Frontal cortex (tissue), 4 donors: ENCODE data around the gene RAD18. TPM values are rescaled to one million over a fixed set of nuclear protein-coding genes. Genes with fewer than 3 reads are reported as not detected.

Experiments
- DNase-seq, 2 donors: peaks; one replicate each; pipeline ENCODE4 v3.0.0; 2012; ENCODE audit warnings: low spot score in 2 of 2
- FAIRE-seq: peaks from 2 replicates; lab custom pipeline; 2012; peaks lifted over from hg19 to GRCh38; lab: Jason Lieb, UNC
- total RNA-seq: library from RNA; depleted of rRNA; stranded (reverse); fragments of >200 nt; gene quantifications from one replicate; pipeline ENCODE4 v1.2.3, GENCODE V29; 2014
- donor health status: control.
- donor health status: control.
- donor health status: control.

Gene RAD18
- total RNA-seq = 11.8 TPM

GRCh38 chr3:8963137-8963853 lies at the start of gene RAD18:
Gene RAD18, minus strand, starts transcription at chr3:8963472. Its CDS starts 87 bp downstream, at chr3:8963385.
- FAIRE-seq = no peak
- peak; percentile 68 to 81 for DNase-seq

GRCh38 chr3:9012521-9012920 lies 49.2 kb upstream of the RAD18 start:
- DNase-seq = no peak
- no peak for FAIRE-seq

DNA sequence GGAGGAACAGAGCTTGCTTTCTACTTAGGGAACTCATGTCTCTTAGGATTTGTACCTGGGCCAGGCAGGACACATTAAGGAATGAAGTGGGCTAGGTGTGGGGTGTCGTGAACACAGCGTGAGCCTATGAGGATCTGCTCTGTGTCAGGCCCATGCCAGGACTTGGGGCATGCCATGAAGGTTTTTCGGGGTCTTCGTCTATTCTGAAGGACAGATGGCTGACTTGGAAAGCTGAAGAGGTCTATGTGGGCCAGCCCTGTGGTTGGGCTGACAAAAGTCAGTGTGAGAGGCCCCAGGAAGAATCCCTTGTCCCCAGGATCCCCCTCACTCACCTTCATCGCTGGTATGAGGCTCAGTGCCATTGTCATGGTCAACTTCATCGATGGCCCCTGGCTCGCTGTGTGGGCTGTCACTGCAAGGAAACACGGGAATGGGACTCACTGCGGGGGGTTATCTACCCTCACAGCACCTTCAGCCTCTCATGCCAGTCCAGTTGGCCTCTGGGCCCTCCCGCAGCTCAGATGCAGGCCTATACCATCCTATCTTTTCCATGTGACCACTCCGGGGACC lies 46.8 kb upstream of the RAD18 start:
- FAIRE-seq (no peak), DNase-seq (no peak)

- FAIRE-seq (no peak), DNase-seq (no peak)
Measured at GRCh38 chr3:9008550-9009255, 45.4 kb upstream of the RAD18 start.

DNA sequence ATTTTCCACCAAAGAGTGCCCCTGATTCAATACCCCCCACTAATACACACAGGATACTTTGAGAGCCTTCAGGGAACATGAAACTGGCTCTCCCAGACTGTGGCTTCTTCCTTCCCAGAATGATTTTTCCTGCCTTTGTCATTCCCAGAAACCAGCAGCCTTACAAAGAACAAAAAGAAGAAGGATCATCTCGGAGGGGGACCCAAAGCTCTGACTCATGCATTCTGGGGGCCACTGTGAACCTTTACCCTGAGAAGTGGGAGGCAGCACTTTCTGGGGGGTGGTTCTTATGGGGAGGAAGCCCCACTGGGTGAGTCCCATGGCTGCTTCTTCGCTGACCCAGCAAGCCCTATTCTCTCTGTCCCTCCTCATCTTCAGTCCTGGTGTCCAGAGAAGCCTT lies 44.7 kb upstream of the RAD18 start:
- DNase-seq (no peak), FAIRE-seq (no peak)

- DNase-seq (no peak), FAIRE-seq (no peak)
Measured at GRCh38 chr3:9007213-9007612, 43.9 kb upstream of the RAD18 start.

- no peak for FAIRE-seq
- no peak for DNase-seq
Measured at GRCh38 chr3:9000041-9000440, 36.8 kb upstream of the RAD18 start.

DNA sequence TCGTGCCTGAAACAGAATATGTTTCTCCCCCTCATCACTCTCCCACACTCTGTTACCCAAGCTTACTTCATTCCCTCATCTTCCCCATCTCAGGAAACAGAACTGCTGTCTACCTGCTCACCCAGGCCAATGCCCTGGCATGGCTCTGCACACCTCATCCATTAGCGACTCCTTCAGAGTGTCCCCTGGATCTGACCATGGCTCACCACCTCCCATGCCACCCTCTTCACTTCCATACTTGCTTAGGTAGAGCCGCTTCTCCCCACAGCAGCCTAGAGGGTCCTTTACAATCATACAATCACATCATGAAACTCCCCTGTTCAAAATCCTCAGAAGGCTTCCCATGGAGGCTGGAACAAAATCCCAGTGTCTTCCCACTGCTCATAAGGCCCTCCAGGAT lies 33.9 kb upstream of the RAD18 start:
- FAIRE-seq (no peak), DNase-seq (no peak)

GRCh38 chr3:8996681-8997121 lies 33.4 kb upstream of the RAD18 start:
- FAIRE-seq (no peak), DNase-seq (peak; percentile 46 to 65)

GRCh38 chr3:8996216-8996615 lies 32.9 kb upstream of the RAD18 start:
- no peak for FAIRE-seq
- DNase-seq = no peak

GRCh38 chr3:8994226-8994625 lies 31.0 kb upstream of the RAD18 start:
- FAIRE-seq (no peak), DNase-seq (no peak)

GRCh38 chr3:8993331-8993730 lies 30.1 kb upstream of the RAD18 start:
- FAIRE-seq (no peak), DNase-seq (no peak)

DNA sequence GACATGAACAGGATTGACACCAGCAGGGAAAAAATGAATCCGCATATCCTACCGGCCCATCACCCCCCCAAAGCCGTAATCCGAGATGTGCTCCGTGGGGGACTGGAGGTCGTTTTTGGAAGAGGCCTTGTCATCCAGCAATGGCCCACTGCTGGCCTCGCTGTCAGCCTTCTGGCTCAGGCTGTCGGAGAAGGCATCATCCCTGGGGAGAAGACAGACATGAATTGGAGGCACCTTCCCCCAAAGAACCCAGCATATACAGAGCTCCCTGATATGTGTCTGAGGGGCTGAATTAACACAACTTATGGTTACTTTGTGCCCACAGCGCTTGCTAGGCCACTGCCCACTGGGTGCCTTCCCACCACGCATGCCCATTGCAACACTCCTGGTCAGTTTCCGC lies 29.6 kb upstream of the RAD18 start:
- DNase-seq (no peak), FAIRE-seq (no peak)

DNA sequence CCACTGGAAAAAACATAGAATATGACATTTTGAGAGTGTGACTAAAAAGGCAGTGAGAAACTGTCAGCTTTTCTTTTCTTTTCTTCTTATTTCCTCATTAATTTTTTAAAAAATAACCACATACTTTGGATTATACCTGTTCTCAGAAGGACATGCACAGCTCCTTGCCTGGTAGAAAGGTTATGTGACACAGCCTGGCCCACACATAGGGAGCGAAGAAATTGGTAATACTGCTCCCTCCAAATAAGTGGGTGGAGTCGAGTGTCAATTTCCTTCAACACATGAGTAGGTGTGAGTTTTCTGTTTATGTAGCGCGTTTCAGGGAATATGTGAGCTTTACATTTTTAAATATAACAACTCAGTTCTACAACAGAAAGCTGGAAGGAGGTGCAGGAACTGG lies 28.9 kb upstream of the RAD18 start:
- FAIRE-seq (no peak), DNase-seq (no peak)

DNA sequence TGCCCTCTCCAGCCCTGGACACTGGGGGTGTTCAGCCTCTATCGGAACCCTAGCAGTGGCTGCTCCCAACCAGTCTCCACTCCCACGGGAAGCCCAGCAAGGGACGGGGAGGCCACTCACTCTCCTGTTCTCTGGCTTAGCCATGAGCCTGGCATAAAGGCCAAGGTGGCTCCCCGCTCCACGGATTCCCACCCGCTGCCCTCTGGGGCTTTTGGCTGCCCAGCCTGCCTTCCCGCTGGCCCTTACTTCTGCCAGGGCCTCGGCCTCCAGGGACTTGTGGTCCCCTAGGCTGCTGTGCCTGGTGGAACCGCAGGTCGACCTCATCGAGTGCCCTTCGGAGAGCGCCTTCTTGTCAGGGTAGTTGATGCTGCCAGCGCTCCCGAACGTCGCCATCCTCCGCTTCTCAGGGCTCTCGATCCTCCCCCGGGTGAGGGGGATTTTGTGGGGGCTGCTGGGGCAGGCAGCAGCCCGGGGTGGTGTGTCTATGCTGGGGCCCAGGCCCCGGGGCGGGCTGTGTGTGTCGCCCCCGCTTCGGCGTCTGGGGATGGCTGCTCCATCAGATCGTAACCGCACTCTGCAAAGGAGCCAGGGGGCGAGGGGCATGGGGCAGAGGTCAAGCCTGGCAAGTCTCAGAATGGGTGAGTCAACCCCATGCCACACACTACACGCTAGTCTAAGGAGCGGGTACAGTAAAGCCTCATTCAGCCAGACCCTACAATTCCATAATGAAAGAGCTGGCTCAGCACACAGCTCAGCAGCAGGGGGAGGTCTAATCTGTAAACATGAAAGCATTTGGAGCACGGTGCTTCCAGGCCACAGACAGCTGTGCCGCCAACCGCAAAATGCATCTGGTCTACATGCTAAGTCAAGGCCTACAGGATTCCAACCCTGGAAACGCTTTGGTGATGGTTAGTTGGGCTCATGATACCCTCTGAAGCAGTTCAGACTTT lies 27.3 kb upstream of the RAD18 start:
- no peak for DNase-seq
- no peak for FAIRE-seq

DNA sequence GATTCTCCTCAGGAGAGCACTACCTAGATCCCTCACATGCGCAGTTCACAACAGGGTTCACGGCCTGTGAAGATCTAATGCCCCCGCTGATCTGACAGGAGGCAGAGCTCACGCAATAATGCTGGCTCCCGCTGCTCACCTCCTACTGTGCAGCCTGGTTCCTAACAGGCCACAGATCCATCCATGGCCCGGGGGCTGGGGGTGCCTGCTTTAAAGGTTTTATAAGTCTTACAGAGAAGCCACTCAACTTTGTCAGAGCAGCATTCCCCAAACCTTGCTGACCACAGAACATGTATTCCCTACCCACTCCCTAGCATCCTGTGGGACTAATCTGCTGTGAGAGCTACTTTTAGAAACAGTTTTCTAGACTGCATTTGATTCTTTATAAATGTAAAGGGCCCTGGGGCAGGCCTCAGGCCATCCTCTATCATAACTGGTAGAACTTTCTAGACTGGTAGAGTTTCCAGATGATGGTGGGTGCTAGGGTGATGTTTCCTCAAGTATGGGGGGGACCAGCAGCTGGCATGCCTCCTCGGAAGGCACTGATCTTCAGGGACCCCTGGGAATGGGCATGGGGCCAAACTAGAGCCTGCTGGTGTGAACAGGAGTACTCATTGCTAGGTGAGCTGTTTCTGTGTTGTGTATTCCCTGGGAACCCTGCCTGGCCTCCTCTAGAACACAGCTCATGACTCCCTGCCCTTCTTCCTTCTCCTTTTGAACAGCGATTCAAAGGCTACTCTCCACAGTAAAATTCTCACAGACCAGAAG lies 25.7 kb upstream of the RAD18 start:
- DNase-seq = no peak
- no peak for FAIRE-seq

DNA sequence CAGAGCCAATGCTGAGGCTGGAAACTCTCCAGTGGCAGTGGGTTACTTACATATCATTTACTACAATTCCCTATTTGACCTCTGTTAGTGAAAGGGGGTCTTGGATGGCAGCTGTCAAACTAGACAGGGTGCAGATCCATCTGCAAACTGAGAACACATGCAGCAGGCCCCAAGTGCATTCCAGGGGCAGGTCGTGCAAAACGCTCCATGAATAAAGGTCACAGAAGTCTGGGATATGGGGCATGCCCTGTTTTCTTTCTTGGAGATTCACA lies 25.0 kb upstream of the RAD18 start:
- no peak for DNase-seq
- no peak for FAIRE-seq

GRCh38 chr3:8987645-8988383 lies 24.5 kb upstream of the RAD18 start:
- DNase-seq (peak; percentile 82 to 83), FAIRE-seq (no peak)

- DNase-seq (no peak), FAIRE-seq (no peak)
Measured at GRCh38 chr3:8987226-8987625, 24.0 kb upstream of the RAD18 start.
